ENCODE data around the gene TST. TPM values are rescaled to one million over a fixed set of nuclear protein-coding genes. Genes with fewer than 3 reads are reported as not detected.
A peak's percentile ranks its signal among the peaks of the same experiment; 100 is the strongest.

TST gene
- total RNA-seq, 1 experiment from 2014 or later = 16.2 TPM

GRCh38 chr22:37021041-37021440 is 1.8 kb upstream of the TST start:
- peaks cover 12% of the 10 kb centered on the region for H3K36me3 Mint-ChIP-seq (ENCODE audit: insufficient read depth, unreplicated experiment)
- no peaks in the 10 kb centered on the region for H3K9me3 Mint-ChIP-seq (ENCODE audit: unreplicated experiment)
- no peak overlapping the region for H3K27ac Mint-ChIP-seq (ENCODE audit: low read depth, unreplicated experiment)
- BruUV-seq (replicated peaks) = no TSS peak
- CTCF ChIA-PET = interaction anchor here (0.6 to 2.4 kb wide), 10 partner anchors 11 to 1668 kb away, joined by 3 to 20 read pairs (median 4); no protein-coding TSS in a partner anchor
- no peaks in the 10 kb centered on the region for H3K27me3 Mint-ChIP-seq (ENCODE audit: insufficient read depth, unreplicated experiment)
- H3K4me3 Mint-ChIP-seq (ENCODE audit: unreplicated experiment) = no peak overlapping the region
- POLR2A ChIA-PET = interaction anchor here (2.1 to 5.6 kb wide), 2 partner anchors 10 to 492 kb away, joined by 10 to 95 read pairs; partner anchors contain the start of gene EIF3D
- intact Hi-C loops (cut with micrococcal nuclease) = no loop called here
- H3K4me1 Mint-ChIP-seq (ENCODE audit: insufficient read depth, unreplicated experiment) = peaks cover 30% of the 10 kb centered on the region
- no peak for TF ChIP-seq CTCF (IDR thresholded peaks at IDR 0.05; ENCODE audit: unreplicated experiment)
- DNase-seq (ENCODE audit: unreplicated experiment) = no peak

- POLR2A ChIA-PET = interaction anchor here (0.6 to 5.6 kb wide), 9 partner anchors 11 to 491 kb away, joined by 3 to 95 read pairs (median 7); partner anchors contain the start of genes EIF3D and IFT27
- no peaks in the 10 kb centered on the region for H3K9me3 Mint-ChIP-seq (ENCODE audit: unreplicated experiment)
- H3K27ac Mint-ChIP-seq (ENCODE audit: low read depth, unreplicated experiment) = peak overlapping the region; percentile 88
- H3K4me3 Mint-ChIP-seq (ENCODE audit: unreplicated experiment) = peak overlapping the region; percentile 91
- TSS peak; percentile 52 for BruUV-seq (replicated peaks)
- H3K27me3 Mint-ChIP-seq (ENCODE audit: insufficient read depth, unreplicated experiment) = no peaks in the 10 kb centered on the region
- DNase-seq (ENCODE audit: unreplicated experiment) = peak; percentile 58
- TF ChIP-seq CTCF (IDR thresholded peaks at IDR 0.05; ENCODE audit: unreplicated experiment) = no peak
- CTCF ChIA-PET = interaction anchor here (0.6 to 2.0 kb wide), 8 partner anchors 10 to 32 kb away, joined by 3 to 11 read pairs (median 4); no protein-coding TSS in a partner anchor
- peaks cover 12% of the 10 kb centered on the region for H3K36me3 Mint-ChIP-seq (ENCODE audit: insufficient read depth, unreplicated experiment)
- H3K4me1 Mint-ChIP-seq (ENCODE audit: insufficient read depth, unreplicated experiment) = peaks cover 27% of the 10 kb centered on the region
- intact Hi-C loops (cut with micrococcal nuclease) = no loop called here
Measured at GRCh38 chr22:37020192-37020479, 889 bp upstream of the TST start.

DNA sequence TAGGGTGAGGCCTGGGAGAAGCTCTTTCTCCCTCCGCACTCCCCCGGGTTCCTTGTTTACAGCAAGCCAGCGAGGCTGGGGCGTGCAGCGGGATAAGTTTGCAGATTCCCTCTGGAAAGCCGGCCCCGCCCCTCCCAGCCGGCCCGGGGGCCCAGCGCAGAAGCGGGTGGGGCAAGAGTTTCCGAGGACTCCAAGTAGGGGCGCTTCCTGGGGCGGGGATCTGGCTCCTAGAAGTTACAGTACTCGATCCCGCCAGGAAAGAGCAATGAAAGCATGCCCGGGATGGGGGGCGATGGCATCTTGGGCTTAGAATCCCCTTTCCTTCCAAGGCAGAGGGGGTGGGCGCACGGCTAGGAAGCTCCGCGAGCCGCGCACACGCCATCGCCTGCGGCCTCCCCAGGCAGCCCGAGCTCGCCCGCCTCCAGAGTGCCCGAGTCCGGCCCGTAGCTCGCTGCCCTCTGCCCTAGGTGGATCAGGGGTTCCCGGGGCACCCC is 385 bp downstream of the TST start:
- no peaks in the 10 kb centered on the region for H3K27me3 Mint-ChIP-seq (ENCODE audit: insufficient read depth, unreplicated experiment)
- H3K36me3 Mint-ChIP-seq (ENCODE audit: insufficient read depth, unreplicated experiment) = peaks cover 3% of the 10 kb centered on the region
- no peaks in the 10 kb centered on the region for H3K9me3 Mint-ChIP-seq (ENCODE audit: unreplicated experiment)
- BruUV-seq (replicated peaks) = TSS peak; percentile 34
- DNase-seq (ENCODE audit: unreplicated experiment) = peak; percentile 36
- ChIA-PET CTCF (interaction anchor here (0.6 to 2.0 kb wide), 7 partner anchors 12 to 474 kb away, joined by 3 to 11 read pairs (median 4); no protein-coding TSS in a partner anchor), POLR2A (interaction anchor here (0.5 to 5.6 kb wide), 12 partner anchors 9 to 490 kb away, joined by 3 to 95 read pairs (median 7); partner anchors contain the start of genes EIF3D and IFT27)
- H3K27ac Mint-ChIP-seq (ENCODE audit: low read depth, unreplicated experiment) = peak overlapping the region; percentile 54
- H3K4me1 Mint-ChIP-seq (ENCODE audit: insufficient read depth, unreplicated experiment) = peaks cover 22% of the 10 kb centered on the region
- intact Hi-C loops (cut with micrococcal nuclease) = no loop called here
- peak overlapping the region; percentile 91 for H3K4me3 Mint-ChIP-seq (ENCODE audit: unreplicated experiment)
- no peak for TF ChIP-seq CTCF (IDR thresholded peaks at IDR 0.05; ENCODE audit: unreplicated experiment)

DNA sequence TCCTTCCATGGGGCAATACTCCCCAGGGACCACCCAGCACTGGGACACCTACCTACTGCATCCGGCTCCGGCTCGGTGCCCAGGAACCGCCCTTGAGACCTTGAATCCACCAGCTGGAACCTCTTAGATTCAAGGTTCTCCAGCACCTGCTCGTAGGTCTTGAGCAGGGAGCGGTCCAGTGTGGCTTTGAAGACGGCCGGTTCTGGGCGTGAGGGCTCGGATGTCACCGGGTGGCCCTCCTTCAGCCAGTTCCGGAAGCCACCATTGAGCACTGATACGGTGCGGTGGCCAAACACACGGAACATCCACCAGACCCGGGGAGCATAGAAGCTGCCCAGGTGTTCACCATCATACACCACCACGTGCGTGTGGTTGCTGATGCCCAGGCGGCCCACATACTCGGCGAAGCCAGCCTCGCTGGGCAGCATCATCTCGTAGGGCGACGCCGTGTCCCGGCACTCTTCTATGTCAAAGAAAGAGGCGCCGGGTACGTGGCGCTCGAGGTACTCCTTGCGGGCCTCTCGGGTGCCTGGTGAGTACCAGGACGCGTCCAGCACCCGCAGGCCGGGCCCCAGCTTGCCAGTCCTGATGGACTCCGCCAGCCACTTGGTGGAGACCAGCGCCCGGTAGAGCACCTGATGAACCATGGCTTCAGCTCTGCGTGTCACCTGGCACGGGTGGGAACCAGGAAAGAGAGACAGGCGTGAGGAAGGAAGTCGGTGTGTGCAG is 997 bp downstream of the TST start:
- intact Hi-C loops (cut with micrococcal nuclease) = no loop called here
- H3K27ac Mint-ChIP-seq (ENCODE audit: low read depth, unreplicated experiment) = peak overlapping the region; percentile 54
- TF ChIP-seq CTCF (IDR thresholded peaks at IDR 0.05; ENCODE audit: unreplicated experiment) = no peak
- CTCF ChIA-PET = interaction anchor here (0.6 to 1.5 kb wide), 5 partner anchors 14 to 474 kb away, joined by 3 to 7 read pairs (median 3); no protein-coding TSS in a partner anchor
- no peaks in the 10 kb centered on the region for H3K27me3 Mint-ChIP-seq (ENCODE audit: insufficient read depth, unreplicated experiment)
- BruUV-seq (replicated peaks) = no TSS peak
- H3K36me3 Mint-ChIP-seq (ENCODE audit: insufficient read depth, unreplicated experiment) = no peaks in the 10 kb centered on the region
- POLR2A ChIA-PET = interaction anchor here (0.5 to 5.6 kb wide), 8 partner anchors 13 to 358 kb away, joined by 3 to 95 read pairs (median 8); no protein-coding TSS in a partner anchor
- H3K9me3 Mint-ChIP-seq (ENCODE audit: unreplicated experiment) = no peaks in the 10 kb centered on the region
- no peak for DNase-seq (ENCODE audit: unreplicated experiment)
- H3K4me3 Mint-ChIP-seq (ENCODE audit: unreplicated experiment) = peak overlapping the region; percentile 91
- peaks cover 22% of the 10 kb centered on the region for H3K4me1 Mint-ChIP-seq (ENCODE audit: insufficient read depth, unreplicated experiment)

Measured in MCF 10A (cell line).